ENCODE results near the gene TTC22.
"Not testable (repeated sequence)": the region's sequence is repeated elsewhere in the genome, so short reads cannot be mapped to it uniquely, and the experiment has no call there.

The TTC22 gene

DNA sequence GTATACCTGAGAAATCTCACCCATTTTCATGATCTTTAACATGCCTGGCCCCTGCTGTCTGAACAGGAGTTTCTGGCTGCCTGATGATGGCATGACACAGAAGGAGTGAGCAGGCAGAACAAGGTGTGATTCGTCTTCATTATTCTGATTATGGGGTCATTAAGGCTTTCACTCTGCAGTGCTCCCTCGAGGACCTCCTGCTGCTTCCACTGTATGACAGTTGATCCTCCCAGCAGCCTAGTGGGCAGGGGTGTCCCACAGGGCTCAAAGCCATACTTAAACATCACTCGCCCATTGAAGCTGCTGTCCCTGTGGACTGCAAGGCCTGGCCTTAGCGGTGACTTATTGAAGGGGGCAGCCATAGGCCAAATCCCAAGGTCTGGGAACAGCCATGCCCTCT is 24.1 kb downstream of the TTC22 start:
- no peak for DNase-seq (ENCODE audit: low read depth, low spot score)
- POLR2A ChIA-PET = no interaction called here
- H3K4me3 ChIP-seq (ENCODE audit: low read depth, low read length) = no peak overlapping the region
- TF ChIP-seq, protein P1, sequence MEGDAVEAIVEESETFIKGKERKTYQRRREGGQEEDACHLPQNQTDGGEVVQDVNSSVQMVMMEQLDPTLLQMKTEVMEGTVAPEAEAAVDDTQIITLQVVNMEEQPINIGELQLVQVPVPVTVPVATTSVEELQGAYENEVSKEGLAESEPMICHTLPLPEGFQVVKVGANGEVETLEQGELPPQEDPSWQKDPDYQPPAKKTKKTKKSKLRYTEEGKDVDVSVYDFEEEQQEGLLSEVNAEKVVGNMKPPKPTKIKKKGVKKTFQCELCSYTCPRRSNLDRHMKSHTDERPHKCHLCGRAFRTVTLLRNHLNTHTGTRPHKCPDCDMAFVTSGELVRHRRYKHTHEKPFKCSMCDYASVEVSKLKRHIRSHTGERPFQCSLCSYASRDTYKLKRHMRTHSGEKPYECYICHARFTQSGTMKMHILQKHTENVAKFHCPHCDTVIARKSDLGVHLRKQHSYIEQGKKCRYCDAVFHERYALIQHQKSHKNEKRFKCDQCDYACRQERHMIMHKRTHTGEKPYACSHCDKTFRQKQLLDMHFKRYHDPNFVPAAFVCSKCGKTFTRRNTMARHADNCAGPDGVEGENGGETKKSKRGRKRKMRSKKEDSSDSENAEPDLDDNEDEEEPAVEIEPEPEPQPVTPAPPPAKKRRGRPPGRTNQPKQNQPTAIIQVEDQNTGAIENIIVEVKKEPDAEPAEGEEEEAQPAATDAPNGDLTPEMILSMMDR (IDR thresholded peaks at IDR 0.05; ENCODE audit: insufficient read depth, low read length, missing control alignments) = no peak
- CTCF ChIA-PET = interaction anchor here (0.9 to 1.2 kb wide), 2 partner anchors 10 to 11 kb away, joined by 3 read pairs; no protein-coding TSS in a partner anchor

DNA sequence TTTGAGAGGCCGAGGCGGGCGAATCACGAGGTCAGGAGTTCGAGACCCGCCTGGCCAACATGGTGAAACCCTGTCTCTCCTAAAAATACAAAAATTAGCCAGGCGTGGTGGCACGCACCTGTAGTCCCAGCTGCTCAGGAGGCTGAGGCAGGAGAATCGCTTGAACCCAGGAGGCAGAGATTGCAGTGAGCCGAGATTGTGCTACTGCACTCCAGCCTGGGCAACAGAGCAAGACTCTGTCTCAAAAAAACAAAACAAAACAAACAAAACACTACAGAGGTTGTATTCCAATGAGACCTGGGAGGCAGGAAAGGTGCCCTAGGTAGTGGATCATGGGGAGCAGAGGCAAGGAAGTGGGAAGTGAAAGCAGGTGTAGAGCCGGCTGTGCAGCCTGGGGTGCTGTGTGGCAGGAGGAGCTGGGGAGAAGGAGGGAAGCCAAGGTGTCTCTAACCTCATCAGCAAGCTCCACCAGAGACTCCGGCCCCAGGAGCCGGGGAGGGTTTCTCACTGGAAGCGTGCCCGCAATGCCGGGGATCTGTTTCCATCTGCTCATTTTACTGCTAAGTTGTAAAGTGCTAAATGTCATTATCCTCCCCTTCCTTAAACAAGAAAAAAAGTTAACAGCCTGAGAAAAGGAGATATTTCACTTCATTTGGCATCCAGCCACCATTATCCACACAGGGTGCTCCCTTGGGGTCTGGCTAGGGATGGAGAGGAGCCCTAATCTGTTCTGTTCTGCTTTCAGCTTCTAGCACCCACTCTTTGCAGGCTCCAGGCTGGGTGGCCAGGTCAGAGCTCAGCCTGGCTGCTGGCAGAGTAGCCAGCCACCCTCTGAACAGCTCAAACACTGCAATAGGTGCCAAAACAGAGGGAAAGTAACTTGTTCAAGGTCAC is 25.0 kb downstream of the TTC22 start:
- DNase-seq (ENCODE audit: low read depth, low spot score); POLR2A ChIA-PET; H3K4me3 ChIP-seq (ENCODE audit: low read depth, low read length): not testable (repeated sequence)
- CTCF ChIA-PET = interaction anchor here (0.9 to 1.2 kb wide), 2 partner anchors 9 to 10 kb away, joined by 3 read pairs; no protein-coding TSS in a partner anchor

DNA sequence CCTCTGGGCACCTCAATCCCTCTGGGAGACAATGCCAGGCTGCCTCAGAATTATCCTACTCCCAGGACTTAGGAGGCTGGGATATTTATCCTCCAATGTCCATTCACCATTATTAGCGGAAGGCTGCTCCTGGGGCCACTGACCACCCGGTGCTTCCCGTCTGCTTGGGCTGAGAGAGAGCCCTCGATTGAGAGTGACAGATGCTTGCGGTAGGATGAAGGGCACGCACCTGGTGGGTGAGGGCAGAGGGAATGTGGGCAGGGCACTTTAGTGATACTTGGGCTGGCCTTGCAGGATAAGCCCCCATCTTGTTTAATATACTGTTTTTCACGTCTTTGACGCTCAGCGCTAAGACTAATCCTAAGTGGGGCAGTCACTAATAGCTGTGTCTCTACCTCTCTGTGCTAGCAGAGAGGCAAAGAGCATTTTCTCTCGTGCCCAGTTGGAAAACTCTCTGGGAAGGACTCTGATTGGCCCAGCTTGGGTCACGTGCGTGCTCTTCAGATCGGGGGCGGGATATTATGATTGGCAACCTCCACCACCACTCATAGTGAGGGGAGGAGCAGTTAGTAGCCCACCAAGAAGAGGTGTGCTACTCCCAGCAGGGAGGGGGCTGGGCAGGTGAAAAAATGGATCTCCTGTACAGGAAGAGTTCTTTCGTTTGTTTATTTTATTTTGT is 26.2 kb downstream of the TTC22 start:
- ChIA-PET POLR2A (no interaction called here), CTCF (no interaction called here)
- H3K4me3 ChIP-seq (ENCODE audit: low read depth, low read length) = no peak overlapping the region
- no peak for DNase-seq (ENCODE audit: low read depth, low spot score)
- TF ChIP-seq, protein P1 (IDR thresholded peaks at IDR 0.05; ENCODE audit: insufficient read depth, low read length, missing control alignments) = no peak

DNA sequence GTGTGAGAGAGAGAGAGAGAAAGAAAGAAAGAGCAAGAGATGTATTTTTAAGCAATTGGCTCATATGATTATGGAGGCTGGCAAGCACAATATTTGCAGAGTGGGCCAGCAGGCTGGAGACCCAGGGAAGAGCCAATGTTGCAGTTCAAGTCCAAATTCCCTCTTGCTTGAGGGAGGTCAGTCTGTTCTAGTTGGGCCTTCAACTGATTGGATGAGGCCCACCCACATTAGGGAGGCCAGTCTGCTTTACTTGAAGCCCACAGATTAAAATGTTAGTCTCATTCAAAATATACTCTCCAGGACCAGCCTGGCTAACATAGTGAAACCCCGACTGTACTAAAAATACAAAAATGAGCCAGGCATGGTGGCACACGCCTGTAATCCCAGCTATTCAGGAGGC is 28.2 kb downstream of the TTC22 start:
- no peak overlapping the region for H3K4me3 ChIP-seq (ENCODE audit: low read depth, low read length)
- no peak for DNase-seq (ENCODE audit: low read depth, low spot score)
- POLR2A ChIA-PET = no interaction called here
- TF ChIP-seq, protein P1 (IDR thresholded peaks at IDR 0.05; ENCODE audit: insufficient read depth, low read length, missing control alignments) = no peak
- CTCF ChIA-PET = no interaction called here

DNA sequence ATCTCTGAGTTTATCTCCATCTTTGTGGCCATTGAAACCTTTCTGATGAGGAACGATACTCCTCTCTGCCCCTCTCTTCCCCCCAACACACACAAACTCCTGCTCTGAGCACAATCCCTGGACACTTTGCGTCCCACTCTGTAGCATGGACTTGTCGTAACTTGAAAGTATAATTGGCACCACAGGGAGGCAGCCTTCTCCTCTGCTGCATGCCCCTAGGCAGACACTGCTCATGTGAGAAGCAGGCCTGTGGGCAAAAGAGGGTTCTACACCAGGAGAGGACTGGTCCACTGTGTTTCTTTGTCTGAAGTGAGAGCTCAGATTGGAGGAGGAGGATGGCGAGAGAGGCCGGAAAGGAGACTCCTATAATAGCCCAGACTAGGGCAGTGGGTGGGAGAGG is 33.0 kb downstream of the TTC22 start:
- ChIA-PET CTCF (no interaction called here), POLR2A (no interaction called here)
- TF ChIP-seq, protein P1 (IDR thresholded peaks at IDR 0.05; ENCODE audit: insufficient read depth, low read length, missing control alignments) = no peak
- DNase-seq (ENCODE audit: low read depth, low spot score) = no peak
- H3K4me3 ChIP-seq (ENCODE audit: low read depth, low read length) = no peak overlapping the region

DNA sequence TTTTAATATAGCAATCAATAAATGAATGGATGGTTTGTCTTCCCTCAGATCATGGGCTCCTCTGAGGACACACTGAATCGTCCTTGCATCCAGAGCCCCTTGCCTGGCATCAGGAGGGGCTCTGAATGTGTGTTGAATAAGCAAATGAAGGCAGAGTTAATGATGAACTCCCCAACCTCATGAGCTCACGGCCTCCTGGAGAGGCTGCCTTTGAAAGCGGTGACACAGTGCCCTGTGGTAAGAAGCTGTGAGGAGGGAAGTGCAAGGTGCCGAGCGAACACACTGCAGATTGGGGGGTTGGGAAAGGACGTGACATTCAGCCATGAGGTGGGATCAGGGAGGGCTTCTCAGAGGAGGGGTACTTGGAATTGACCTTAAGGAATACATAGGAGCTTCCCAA is 33.6 kb downstream of the TTC22 start:
- CTCF ChIA-PET = interaction anchor here (1.2 kb wide), 1 partner anchor 9 kb away, joined by 3 read pairs; no protein-coding TSS in a partner anchor
- TF ChIP-seq, protein P1 (IDR thresholded peaks at IDR 0.05; ENCODE audit: insufficient read depth, low read length, missing control alignments) = no peak
- H3K4me3 ChIP-seq (ENCODE audit: low read depth, low read length) = no peak overlapping the region
- POLR2A ChIA-PET = interaction anchor here (0.6 kb wide), 1 partner anchor 15 kb away, joined by 3 read pairs; no protein-coding TSS in a partner anchor
- no peak for DNase-seq (ENCODE audit: low read depth, low spot score)

Data from AG04449 (cell line).